ENCODE measurements around the gene TOP2A.

DNA sequence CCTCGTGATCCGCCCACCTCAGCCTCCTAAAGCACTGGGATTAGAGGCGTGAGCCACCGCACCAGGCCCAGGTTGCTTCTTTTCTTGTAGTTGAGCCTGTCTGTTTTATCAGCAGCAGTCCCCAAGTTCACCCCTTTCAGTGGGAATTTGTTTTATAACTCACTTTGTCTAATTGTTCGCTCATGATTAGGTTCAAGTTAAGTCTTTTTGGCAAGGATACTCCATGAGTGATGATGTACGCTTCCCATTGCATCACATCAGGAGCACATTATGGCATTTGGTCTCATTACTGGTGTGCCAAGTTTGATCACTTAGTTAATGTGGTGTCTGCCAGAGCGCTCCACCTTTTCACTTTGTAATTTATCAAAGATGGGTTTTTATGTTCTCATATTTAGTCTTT is 38.7 kb downstream of the TOP2A start:
- TF ChIP-seq POLR2A (IDR thresholded peaks at IDR 0.05) (no peak), CTCF (IDR thresholded peaks at IDR 0.05 in 8 of 11, conservative IDR thresholded peaks at IDR 0.05 in 3 of 11) (no peak), POLR2AphosphoS5 (IDR thresholded peaks at IDR 0.05) (no peak)
